Frontal cortex (tissue), 4 donors: ENCODE data around the gene MID1. TPM values are rescaled to one million over a fixed set of nuclear protein-coding genes. Genes with fewer than 3 reads are reported as not detected.

Experiments
- DNase-seq, 2 donors: peaks; one replicate each; pipeline ENCODE4 v3.0.0; 2012; ENCODE audit warnings: low spot score in 2 of 2
- FAIRE-seq: peaks from 2 replicates; lab custom pipeline; 2012; peaks lifted over from hg19 to GRCh38; lab: Jason Lieb, UNC
- total RNA-seq: library from RNA; depleted of rRNA; stranded (reverse); fragments of >200 nt; gene quantifications from one replicate; pipeline ENCODE4 v1.2.3, GENCODE V29; 2014
- donor health status: control.
- donor health status: control.
- donor health status: control.

MID1 gene
- total RNA-seq, 1 donor from 2014 or later, result 7.7 TPM

GRCh38 chrX:10538831-10539230, 81.6 kb downstream of the MID1 start:
- FAIRE-seq, result no peak
- no peak for DNase-seq

GRCh38 chrX:10537308-10537707, 83.1 kb downstream of the MID1 start:
- DNase-seq, result no peak
- no peak for FAIRE-seq

- FAIRE-seq, result no peak
- no peak for DNase-seq
Measured at GRCh38 chrX:10536744-10537143, 83.6 kb downstream of the MID1 start.

GRCh38 chrX:10534611-10535010, 85.8 kb downstream of the MID1 start:
- no peak for DNase-seq
- no peak for FAIRE-seq

GRCh38 chrX:10533696-10534365, 86.6 kb downstream of the MID1 start:
- DNase-seq (no peak), FAIRE-seq (no peak)

- FAIRE-seq, result no peak
- no peak for DNase-seq
Measured at GRCh38 chrX:10531927-10532326, 88.5 kb downstream of the MID1 start.

- DNase-seq (no peak), FAIRE-seq (no peak)
Measured at GRCh38 chrX:10529344-10529743, 91.0 kb downstream of the MID1 start.

GRCh38 chrX:10526451-10526850, 93.9 kb downstream of the MID1 start:
- FAIRE-seq, result no peak
- no peak for DNase-seq

GRCh38 chrX:10525381-10526120, 94.8 kb downstream of the MID1 start:
- FAIRE-seq (no peak), DNase-seq (no peak)

- DNase-seq (no peak), FAIRE-seq (no peak)
Measured at GRCh38 chrX:10524578-10524977, 95.8 kb downstream of the MID1 start.

GRCh38 chrX:10519761-10520160, 100.6 kb downstream of the MID1 start:
- DNase-seq (no peak), FAIRE-seq (no peak)

GRCh38 chrX:10519278-10519677, 101.1 kb downstream of the MID1 start:
- FAIRE-seq, result no peak

GRCh38 chrX:10518073-10518472, 102.3 kb downstream of the MID1 start:
- DNase-seq, result no peak
- FAIRE-seq, result no peak

More at GRCh38 chrX:10519278-10519677, 101.1 kb downstream of the MID1 start:
- DNase-seq, result no peak

- DNase-seq, result no peak
- FAIRE-seq, result no peak
Measured at GRCh38 chrX:10516781-10517322, 103.5 kb downstream of the MID1 start.

GRCh38 chrX:10514891-10515290, 105.5 kb downstream of the MID1 start:
- DNase-seq, result no peak
- FAIRE-seq, result no peak

GRCh38 chrX:10513974-10514373, 106.4 kb downstream of the MID1 start:
- no peak for FAIRE-seq

GRCh38 chrX:10512741-10513140, 107.6 kb downstream of the MID1 start:
- DNase-seq, result no peak
- FAIRE-seq, result no peak

More at GRCh38 chrX:10513974-10514373, 106.4 kb downstream of the MID1 start:
- no peak for DNase-seq

GRCh38 chrX:10512258-10512657, 108.1 kb downstream of the MID1 start:
- DNase-seq (no peak), FAIRE-seq (no peak)

- no peak for DNase-seq
Measured at GRCh38 chrX:10509397-10509796, 111.0 kb downstream of the MID1 start.

GRCh38 chrX:10508891-10509290, 111.5 kb downstream of the MID1 start:
- DNase-seq (no peak), FAIRE-seq (no peak)

More at GRCh38 chrX:10509397-10509796, 111.0 kb downstream of the MID1 start:
- FAIRE-seq, result no peak

- FAIRE-seq (no peak), DNase-seq (no peak)
Measured at GRCh38 chrX:10507876-10508275, 112.5 kb downstream of the MID1 start.
